Gastrocnemius medialis (tissue), 4 donors: ENCODE measurements around the gene GABBR1. TPM values are rescaled to one million over a fixed set of nuclear protein-coding genes. Genes with fewer than 3 reads are reported as not detected.

Experiments
- ATAC-seq, 2 donors: fragments of 150-250 bp; one replicate each; pipeline ENCODE4 v1.9.1; 2016
- DNase-seq, 2 donors: peaks; one replicate each; pipeline ENCODE4 v3.0.0-alpha.2; 2019
- H3K27ac ChIP-seq, 4 donors: fragments of 200-600 bp; sonication (generic); 1 replicate in 1 of 4; 2 replicates in 3 of 4; pipeline ENCODE4 v1.5.1; 2016 to 2018; ENCODE audit warnings: mild to moderate bottlenecking in 2 of 4, moderate library complexity in 1 of 4
- H3K27me3 ChIP-seq, 3 donors: fragments of 200-600 bp; sonication (generic) in 2 of 3; 1 replicate in 1 of 3; 2 replicates in 2 of 3; pipeline versions ENCODE4 v1.5.1 to v1.6.0; 2016 to 2019; ENCODE audit warnings: mild to moderate bottlenecking in 1 of 3, moderate library complexity in 1 of 3
- H3K36me3 ChIP-seq, 2 donors: fragments of 200-600 bp; sonication (generic) in 1 of 2; one replicate each; pipeline ENCODE4 v1.5.1; 2017 to 2018
- H3K4me1 ChIP-seq, 2 donors: fragments of 200-600 bp; sonication (generic) in 1 of 2; one replicate each; pipeline ENCODE4 v1.5.1; 2016 to 2017; ENCODE audit warnings: mild to moderate bottlenecking in 2 of 2
- H3K4me3 ChIP-seq, 4 donors: fragments of 200-600 bp; sonication (generic) in 3 of 4; 1 replicate in 1 of 4; 2 replicates in 3 of 4; pipeline ENCODE4 v1.5.1; 2016 to 2019; ENCODE audit warnings: mild to moderate bottlenecking in 2 of 4
- H3K9me3 ChIP-seq, 3 donors: fragments of 200-600 bp; sonication (generic) in 2 of 3; 1 replicate in 1 of 3; 2 replicates in 2 of 3; pipeline ENCODE4 v1.5.1; 2016 to 2019
- POLR2A ChIP-seq, 2 donors: fragments of 450-650 bp; IDR thresholded peaks; one replicate each; pipeline ENCODE4 v1.6.1; 2017; ENCODE audit warnings: antibody characterized with exemption in 2 of 2, mild to moderate bottlenecking in 2 of 2, moderate library complexity in 2 of 2
- in situ Hi-C, 4 donors: fragments of 200-750 bp; cut with MboI; loops; one replicate each; pipeline versions ENCODE4 v1.15.0 to v1.8.0; 2017; ENCODE audit warnings: low sequenced_read_pairs in 4 of 4
- intact Hi-C: fragments of 100-400 bp; cut with DNase I; formaldehyde crosslinking; loops from one replicate; pipeline ENCODE4 v1.15.1; 2023; ENCODE audit warnings: low total_unique reads
- total RNA-seq, 4 donors: library from RNA; depleted of rRNA; stranded (reverse); fragments of >200 nt; gene quantifications; one replicate each; pipeline versions ENCODE4 v1.1.0 to v1.2.3, GENCODE V29; 2016
- TF ChIP-seq, protein P1 (sequence below), 5 experiments: fragments of 450-650 bp in 3 of 5; fragments of 200-600 bp in 2 of 5; sonication (generic) in 2 of 5; IDR thresholded peaks in 4 of 5; conservative IDR thresholded peaks in 1 of 5; 1 replicate in 4 of 5; 2 replicates in 1 of 5; pipeline ENCODE4 v1.5.1; 2016 to 2019; ENCODE audit warnings: antibody characterized with exemption in 5 of 5, mild to moderate bottlenecking in 3 of 5, moderate library complexity in 3 of 5

Gene GABBR1
- total RNA-seq, 4 donors from 2014 or later: 1.0 to 3.8 (median 3.1) TPM

DNA sequence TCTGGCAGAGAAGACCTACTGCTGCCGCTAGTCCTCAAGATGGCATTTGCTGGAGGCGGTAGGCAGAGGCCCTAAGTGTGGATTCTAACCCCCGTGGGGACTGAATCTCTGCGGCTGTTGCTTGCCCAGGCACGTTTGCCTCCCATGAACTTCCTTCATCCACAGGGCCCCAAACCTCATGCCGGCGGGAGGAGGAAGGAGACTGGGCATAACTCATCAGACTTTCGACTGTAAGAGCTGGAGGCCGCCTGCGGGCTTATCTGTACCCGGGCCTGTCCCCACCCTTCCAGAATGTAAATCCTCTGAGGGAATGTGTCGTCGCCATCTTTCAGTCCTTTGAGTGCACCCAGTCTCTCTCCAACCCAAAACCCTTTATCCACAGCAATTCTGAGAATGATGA lies 47.0 kb upstream of the GABBR1 start:
- DNase-seq: no peak
- Histone ChIP-seq H3K27ac (no peak overlapping the region), H3K9me3 (no peaks in the 10 kb centered on the region), H3K27me3 (peaks cover 0 to 7% (median 0%) of the 10 kb centered on the region in 3 donors), H3K4me1 (no peaks in the 10 kb centered on the region), H3K36me3 (no peaks in the 10 kb centered on the region), H3K4me3 (no peak overlapping the region)
- intact Hi-C loops: no loop called here
- in situ Hi-C loops: no loop called here
- TF ChIP-seq, protein P1, sequence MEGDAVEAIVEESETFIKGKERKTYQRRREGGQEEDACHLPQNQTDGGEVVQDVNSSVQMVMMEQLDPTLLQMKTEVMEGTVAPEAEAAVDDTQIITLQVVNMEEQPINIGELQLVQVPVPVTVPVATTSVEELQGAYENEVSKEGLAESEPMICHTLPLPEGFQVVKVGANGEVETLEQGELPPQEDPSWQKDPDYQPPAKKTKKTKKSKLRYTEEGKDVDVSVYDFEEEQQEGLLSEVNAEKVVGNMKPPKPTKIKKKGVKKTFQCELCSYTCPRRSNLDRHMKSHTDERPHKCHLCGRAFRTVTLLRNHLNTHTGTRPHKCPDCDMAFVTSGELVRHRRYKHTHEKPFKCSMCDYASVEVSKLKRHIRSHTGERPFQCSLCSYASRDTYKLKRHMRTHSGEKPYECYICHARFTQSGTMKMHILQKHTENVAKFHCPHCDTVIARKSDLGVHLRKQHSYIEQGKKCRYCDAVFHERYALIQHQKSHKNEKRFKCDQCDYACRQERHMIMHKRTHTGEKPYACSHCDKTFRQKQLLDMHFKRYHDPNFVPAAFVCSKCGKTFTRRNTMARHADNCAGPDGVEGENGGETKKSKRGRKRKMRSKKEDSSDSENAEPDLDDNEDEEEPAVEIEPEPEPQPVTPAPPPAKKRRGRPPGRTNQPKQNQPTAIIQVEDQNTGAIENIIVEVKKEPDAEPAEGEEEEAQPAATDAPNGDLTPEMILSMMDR (IDR thresholded peaks at IDR 0.05 in 4 of 5, conservative IDR thresholded peaks at IDR 0.05 in 1 of 5): no peak
- no peak for TF ChIP-seq POLR2A (IDR thresholded peaks at IDR 0.05)
- no peak for ATAC-seq

DNA sequence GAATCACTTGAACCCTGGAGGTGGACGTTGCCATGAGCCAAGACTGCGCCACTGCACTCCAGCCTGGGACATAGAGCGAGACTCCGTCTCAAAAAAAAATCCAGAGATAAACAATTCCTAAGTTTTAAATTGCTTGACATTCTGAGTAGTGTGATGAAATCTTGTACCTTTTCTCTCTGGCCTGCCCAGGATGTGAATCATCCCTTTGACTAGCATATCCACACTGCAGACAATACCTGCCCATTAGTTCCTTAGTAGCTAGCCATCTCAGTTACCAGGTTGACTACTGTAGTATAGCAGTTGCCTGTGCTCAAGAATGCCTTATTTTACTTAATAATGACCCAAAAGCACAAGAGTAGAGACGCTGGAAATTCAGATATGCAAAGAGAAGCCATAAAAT lies 45.1 kb upstream of the GABBR1 start:
- no peak overlapping the region for H3K27ac ChIP-seq
- peaks cover 0 to 5% (median 0%) of the 10 kb centered on the region in 3 donors for H3K27me3 ChIP-seq
- TF ChIP-seq, protein P1 (IDR thresholded peaks at IDR 0.05 in 4 of 5, conservative IDR thresholded peaks at IDR 0.05 in 1 of 5): no peak
- TF ChIP-seq POLR2A (IDR thresholded peaks at IDR 0.05): no peak
- ATAC-seq (no peak), DNase-seq (no peak)
- H3K9me3 ChIP-seq: no peaks in the 10 kb centered on the region
- H3K36me3 ChIP-seq: no peaks in the 10 kb centered on the region
- in situ Hi-C loops: no loop called here
- H3K4me1 ChIP-seq: no peaks in the 10 kb centered on the region
- intact Hi-C loops: no loop called here
- no peak overlapping the region for H3K4me3 ChIP-seq

DNA sequence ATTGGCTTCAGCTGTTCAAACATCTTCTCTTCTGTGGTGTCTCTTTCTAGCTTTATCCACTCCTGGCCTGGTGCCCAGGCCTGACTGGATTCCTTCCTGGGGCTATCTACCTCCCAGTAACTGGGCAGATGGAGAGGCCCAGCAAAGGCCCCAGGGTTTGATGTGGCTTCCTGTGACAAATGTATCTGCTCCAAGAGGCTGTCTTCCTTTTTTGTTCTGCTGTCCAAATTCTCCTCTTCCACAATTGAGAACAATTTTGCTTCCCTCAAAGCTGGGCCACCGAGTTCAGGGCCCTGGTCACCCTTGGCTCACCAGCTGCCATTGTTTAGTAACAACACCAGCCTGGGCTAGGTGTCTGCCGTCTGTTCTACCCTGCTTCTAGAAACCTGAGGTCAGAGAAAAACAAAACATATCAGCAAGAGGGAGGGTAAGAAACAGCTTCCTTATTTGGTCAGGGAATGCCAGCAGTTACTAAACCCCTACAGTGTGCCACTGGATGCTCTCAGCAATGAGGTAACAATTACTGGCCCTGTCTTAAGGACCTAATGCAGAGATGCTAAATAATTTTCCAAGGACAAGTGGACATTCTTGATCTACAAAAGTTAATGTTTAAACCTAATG lies 44.1 kb upstream of the GABBR1 start:
- no peak for ATAC-seq
- Histone ChIP-seq H3K9me3 (no peaks in the 10 kb centered on the region), H3K4me3 (no peak overlapping the region), H3K36me3 (no peaks in the 10 kb centered on the region), H3K4me1 (no peaks in the 10 kb centered on the region), H3K27me3 (peaks cover 0 to 5% (median 0%) of the 10 kb centered on the region in 3 donors), H3K27ac (no peak overlapping the region)
- in situ Hi-C loops: no loop called here
- TF ChIP-seq POLR2A (IDR thresholded peaks at IDR 0.05): no peak
- TF ChIP-seq, protein P1 (IDR thresholded peaks at IDR 0.05 in 4 of 5, conservative IDR thresholded peaks at IDR 0.05 in 1 of 5): no peak
- DNase-seq: no peak
- intact Hi-C loops: no loop called here

GRCh38 chr6:29675561-29675960 lies 42.6 kb upstream of the GABBR1 start:
- H3K27me3 ChIP-seq: peaks cover 0 to 7% (median 0%) of the 10 kb centered on the region in 3 donors
- ATAC-seq: no peak
- H3K4me1 ChIP-seq: no peaks in the 10 kb centered on the region

More at GRCh38 chr6:29675561-29675960, 42.6 kb upstream of the GABBR1 start:
- in situ Hi-C loops: no loop called here
- TF ChIP-seq, protein P1 (IDR thresholded peaks at IDR 0.05 in 4 of 5, conservative IDR thresholded peaks at IDR 0.05 in 1 of 5): no peak
- no peak for TF ChIP-seq POLR2A (IDR thresholded peaks at IDR 0.05)
- intact Hi-C loops: no loop called here
- no peaks in the 10 kb centered on the region for H3K9me3 ChIP-seq
- no peak overlapping the region for H3K27ac ChIP-seq
- no peak for DNase-seq
- no peaks in the 10 kb centered on the region for H3K36me3 ChIP-seq
- H3K4me3 ChIP-seq: no peak overlapping the region
